ENCODE measurements around the gene CDH4. TPM values are rescaled to one million over a fixed set of nuclear protein-coding genes. Genes with fewer than 3 reads are reported as not detected.

CDH4 gene
- total and polyA plus RNA-seq, 2 donors (not counting 3 experiments of a cell fraction or from before 2014, with no cell fraction given): 0.17 to 0.51 TPM

DNA sequence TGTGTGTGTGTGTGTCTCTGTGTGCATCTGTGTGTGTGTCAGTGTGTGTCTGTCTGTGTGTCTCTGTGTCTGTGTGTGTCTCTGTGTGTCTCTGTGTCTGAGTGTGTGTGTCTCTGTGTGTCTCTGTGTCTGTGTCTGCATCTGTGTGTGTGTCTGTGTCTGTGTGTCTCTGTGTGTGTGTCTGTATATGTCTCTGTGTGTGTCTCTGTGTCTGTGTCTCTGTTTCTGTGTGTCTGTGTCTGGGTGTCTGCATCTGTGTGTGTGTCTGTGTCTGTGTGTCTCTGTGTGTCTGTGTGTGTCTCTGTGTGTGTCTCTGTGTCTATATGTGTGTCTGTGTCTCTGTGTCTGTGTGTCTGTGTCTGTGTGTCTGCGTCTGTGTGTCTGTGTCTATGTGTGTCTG lies 605.8 kb downstream of the CDH4 start:
- intact Hi-C loops (cut with micrococcal nuclease) (no loop called here), dilution Hi-C loops (cut with MboI; ENCODE audit: extremely low pct_ligation_motif_present, low sequenced_read_pairs) (no loop called here)
- Histone ChIP-seq H3K9me1 (replicated peaks; ENCODE audit: control insufficient read depth, extremely low read depth, insufficient read depth, low read length) (no peaks in the 10 kb centered on the region), H3K27me3 (ENCODE audit: control insufficient read depth in 2 of 2, insufficient read depth in 2 of 2, low read length in 2 of 2) (no peaks in the 10 kb centered on the region), H3K27ac (ENCODE audit: insufficient read depth, low read depth, low read length) (no peak overlapping the region), H4K20me1 (replicated peaks; ENCODE audit: control insufficient read depth, extremely low read depth, insufficient read depth, low read length) (no peaks in the 10 kb centered on the region), H3K36me3 (ENCODE audit: control insufficient read depth in 2 of 2, extremely low read depth in 1 of 2, insufficient read depth in 2 of 2, low read length in 2 of 2) (no peaks in the 10 kb centered on the region), H3K9ac (replicated peaks; ENCODE audit: extremely low read depth, insufficient read depth, low read length) (no peak overlapping the region), H2AFZ (ENCODE audit: low read depth, low read length) (no peak overlapping the region), H3K4me3 (replicated peaks in 1 of 3; ENCODE audit: insufficient read depth in 1 of 3, low read depth in 1 of 3, low read length in 3 of 3) (no peak overlapping the region), H3K4me2 (ENCODE audit: insufficient read depth, low read length) (no peak overlapping the region), H3K79me2 (ENCODE audit: control insufficient read depth, insufficient read depth, low read length) (no peaks in the 10 kb centered on the region), H3K4me1 (ENCODE audit: control insufficient read depth, extremely low read depth, insufficient read depth, low read length) (no peaks in the 10 kb centered on the region), H3K9me3 (replicated peaks; ENCODE audit: control insufficient read depth, insufficient read depth, low read length) (peaks cover 2% of the 10 kb centered on the region)
- BruUV-seq (replicated peaks): no TSS peak
- ChIA-PET CTCF (no interaction called here), POLR2A (no interaction called here)
- TF ChIP-seq CTCF (IDR thresholded peaks at IDR 0.05; ENCODE audit: extremely low read depth in 1 of 2, insufficient read depth in 1 of 2, low read depth in 1 of 2, low read length in 2 of 2) (no peak), MYC (IDR thresholded peaks at IDR 0.05; ENCODE audit: low read depth, low read length) (no peak), EZH2 (IDR thresholded peaks at IDR 0.05; ENCODE audit: borderline replicate concordance, low read depth, low read length, severe bottlenecking) (no peak), GATA2 (IDR thresholded peaks at IDR 0.05; ENCODE audit: insufficient read depth, insufficient read length, low read depth, low read length) (no peak), FOS (IDR thresholded peaks at IDR 0.05; ENCODE audit: borderline replicate concordance, insufficient read depth, low read length) (no peak), JUN (IDR thresholded peaks at IDR 0.05; ENCODE audit: borderline replicate concordance, insufficient read depth, insufficient read length, low read depth) (no peak), POLR2AphosphoS5 (IDR thresholded peaks at IDR 0.05; ENCODE audit: insufficient read depth, low read depth, low read length) (no peak), POLR2A (IDR thresholded peaks at IDR 0.05; ENCODE audit: low read depth, low read length) (no peak)
- TF ChIP-seq, protein P1, sequence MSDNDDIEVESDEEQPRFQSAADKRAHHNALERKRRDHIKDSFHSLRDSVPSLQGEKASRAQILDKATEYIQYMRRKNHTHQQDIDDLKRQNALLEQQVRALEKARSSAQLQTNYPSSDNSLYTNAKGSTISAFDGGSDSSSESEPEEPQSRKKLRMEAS (IDR thresholded peaks at IDR 0.05; ENCODE audit: insufficient read depth, insufficient read length): no peak
- DNase-seq (ENCODE audit: low read depth, low spot score): no peak
- no peak for FAIRE-seq

All from endothelial cell of umbilical vein (primary cell).